ENCODE results near the gene HPCAL1.

HPCAL1 gene

DNA sequence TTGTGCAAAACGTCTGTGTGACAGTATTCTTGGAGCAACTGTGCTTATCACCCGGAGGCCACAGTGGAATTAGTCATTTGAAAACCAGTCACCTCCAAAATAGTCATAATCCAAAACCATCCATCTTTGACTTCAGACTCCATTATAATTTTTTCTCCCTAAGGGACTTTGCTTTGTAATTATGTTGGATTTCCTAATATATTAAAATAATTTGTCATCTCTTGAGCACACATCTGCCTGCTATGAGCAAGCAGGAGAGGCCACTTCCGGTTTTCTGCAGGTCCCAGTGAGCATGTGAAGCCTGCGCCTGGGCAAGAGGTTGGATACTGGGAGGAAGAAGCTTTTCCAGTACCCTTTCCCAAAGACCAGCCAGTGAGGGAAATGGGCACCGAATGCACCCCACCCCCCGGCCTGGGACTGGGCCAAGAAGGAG lies 87.7 kb downstream of the HPCAL1 start:
- no peak for DNase-seq (ENCODE audit: low read depth)

DNA sequence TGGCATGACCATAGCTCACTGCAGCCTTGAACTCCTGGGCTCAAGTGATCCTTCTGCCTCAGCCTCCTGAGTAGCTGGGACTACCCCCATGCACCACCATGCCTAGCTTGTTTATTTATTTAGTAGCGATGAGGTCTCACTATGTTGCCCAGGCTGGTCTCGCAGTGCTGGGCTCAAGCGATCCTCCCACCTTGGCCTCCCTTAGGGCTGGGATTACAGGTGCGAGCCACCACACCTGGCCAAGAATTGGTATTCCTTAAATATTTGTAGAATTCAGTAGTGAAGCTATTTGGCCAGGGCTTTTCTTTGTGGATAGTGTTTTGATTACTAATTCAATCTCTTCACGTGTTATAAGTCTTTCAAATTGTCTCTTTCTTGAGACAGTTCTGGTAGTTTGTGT lies 89.4 kb downstream of the HPCAL1 start:
- no peak for DNase-seq (ENCODE audit: low read depth)

DNA sequence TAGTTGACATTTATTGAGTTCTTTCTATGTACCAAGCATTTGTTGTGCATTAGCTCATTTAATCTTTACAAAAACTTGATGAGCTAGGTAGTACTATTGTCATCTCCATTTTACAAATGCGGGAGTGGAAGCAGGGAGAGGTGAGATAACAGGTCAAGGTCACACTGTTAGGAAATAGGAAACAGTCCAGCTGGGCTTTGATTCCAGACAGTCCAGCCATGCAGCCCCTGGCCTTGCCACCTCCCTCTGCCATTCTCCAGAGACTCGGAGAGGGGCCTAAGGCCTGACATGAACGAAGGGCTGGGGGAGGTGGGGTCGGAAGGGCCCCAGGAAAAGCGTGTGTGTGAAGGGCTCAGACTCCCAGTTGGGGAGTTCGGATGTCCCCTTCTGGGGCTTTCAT lies 89.8 kb downstream of the HPCAL1 start:
- no peak for DNase-seq (ENCODE audit: low read depth)

DNA sequence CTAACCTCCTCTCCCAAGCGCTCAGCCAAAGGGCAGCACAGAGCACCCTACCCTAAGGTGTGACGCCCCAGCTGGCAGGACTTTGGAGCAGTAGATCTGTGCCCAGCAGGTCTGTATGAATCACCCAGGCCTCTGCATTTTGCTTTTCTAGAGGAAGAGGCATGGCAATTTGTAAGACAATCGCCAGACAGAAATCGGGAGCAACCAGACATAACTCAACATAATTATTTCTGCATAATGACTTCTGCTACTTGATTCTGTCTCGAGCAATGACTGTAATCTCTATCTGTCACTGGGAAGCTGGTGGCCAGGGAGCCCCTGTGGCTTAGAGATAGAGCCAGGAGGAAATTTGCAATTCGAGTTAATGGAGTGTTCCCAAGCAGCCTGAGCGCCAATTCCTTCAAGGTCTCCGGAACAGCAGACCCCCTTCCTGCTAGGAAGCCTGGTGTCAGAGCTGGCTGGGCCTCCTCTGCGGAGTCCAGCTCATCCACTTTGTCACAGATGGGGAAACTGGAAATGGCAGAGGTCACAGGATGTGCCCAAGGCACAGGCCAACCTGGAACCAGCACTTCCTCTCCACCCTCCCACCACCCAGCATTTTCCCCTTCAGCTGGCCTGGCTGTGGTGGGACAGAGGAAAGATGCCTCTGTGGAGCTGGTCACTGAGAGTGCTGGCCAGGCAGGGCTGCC lies 90.4 kb downstream of the HPCAL1 start:
- no peak for DNase-seq (ENCODE audit: low read depth)

DNA sequence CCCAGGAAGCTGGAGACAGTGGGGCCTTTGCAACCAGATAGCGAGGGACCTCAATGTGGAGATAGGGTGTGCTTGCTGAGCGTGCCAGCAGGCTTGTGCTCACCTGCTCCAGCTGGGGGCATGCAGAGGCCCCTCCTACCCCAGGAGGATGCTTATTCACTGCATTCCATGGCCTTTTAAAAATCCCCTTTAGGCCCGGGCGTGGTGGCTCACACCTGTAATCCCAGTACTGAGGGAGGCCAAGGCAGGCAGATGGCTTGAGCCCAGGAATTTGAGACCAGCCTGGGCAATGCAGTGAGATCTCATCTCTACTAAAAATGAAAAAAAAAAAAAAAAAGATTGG lies 90.9 kb downstream of the HPCAL1 start:
- DNase-seq (ENCODE audit: low read depth) = no peak

DNA sequence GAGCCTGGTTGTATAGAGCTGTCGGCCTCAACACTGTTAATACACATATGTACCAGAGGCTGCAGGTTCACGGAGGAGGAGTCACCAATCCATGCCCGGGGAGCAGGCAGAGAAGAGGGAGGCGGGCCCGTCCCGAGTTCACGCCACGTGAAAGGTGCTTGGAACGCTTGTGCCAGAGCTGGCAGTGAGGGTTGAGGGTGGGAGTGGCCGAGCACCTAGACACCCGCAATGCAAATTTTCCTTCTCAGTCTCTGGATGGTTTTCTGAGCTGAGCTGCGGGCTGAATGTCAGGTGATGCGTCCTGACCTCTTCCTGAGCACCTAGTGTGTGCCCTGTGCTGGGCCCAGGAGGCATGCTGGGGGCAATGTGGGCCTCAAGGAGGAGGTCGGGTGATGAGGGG lies 93.2 kb downstream of the HPCAL1 start:
- DNase-seq (ENCODE audit: low read depth) = no peak

DNA sequence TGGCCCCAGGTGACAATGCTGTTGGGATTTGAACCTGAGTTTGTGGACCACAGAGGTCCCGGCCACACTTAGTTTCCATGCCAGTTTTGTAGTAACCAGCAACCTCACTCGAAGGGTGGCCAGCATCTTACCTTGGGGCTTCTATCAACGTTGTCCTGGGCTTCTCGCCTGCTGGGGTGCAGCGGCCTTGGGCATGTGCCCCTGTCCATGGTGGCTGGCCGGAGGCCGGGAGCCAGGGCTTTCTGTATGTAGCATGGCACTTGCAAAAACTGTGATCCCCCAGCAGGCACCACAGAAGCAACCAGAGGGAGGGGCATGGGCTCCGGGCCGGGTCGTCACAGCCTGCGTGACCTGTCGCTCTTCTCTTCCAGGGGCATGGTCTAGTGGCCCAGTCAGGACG lies 93.8 kb downstream of the HPCAL1 start:
- DNase-seq (ENCODE audit: low read depth) = no peak

DNA sequence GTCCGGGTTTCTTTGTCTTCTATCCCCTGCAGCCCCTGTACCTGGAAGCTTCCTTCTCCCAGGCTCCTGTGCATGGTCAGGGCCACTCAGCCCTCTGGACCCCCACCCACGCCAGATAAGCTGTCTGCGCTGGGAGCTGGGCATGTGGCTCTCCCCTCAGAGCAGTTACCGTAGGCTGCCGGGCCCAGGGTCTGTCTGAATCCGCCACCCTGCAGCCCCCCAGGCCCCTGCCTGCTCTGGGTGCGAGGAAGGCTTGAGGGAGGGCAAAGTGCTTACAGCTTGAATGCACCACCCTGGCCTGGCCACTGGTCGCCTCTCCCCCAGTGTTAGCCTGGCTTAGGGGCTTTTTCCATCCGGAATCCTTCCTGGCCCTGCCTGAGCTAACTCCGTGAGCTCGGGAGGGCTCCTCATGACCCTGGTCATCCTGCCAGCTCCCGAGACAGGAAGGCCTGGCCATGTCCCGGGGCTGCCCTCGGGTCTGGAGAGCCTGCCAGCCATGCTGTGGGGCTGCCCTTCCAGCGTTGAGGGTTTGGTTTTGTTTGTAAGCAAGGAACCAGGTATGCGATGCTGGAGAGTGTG lies 94.7 kb downstream of the HPCAL1 start:
- DNase-seq (ENCODE audit: low read depth) = no peak

DNA sequence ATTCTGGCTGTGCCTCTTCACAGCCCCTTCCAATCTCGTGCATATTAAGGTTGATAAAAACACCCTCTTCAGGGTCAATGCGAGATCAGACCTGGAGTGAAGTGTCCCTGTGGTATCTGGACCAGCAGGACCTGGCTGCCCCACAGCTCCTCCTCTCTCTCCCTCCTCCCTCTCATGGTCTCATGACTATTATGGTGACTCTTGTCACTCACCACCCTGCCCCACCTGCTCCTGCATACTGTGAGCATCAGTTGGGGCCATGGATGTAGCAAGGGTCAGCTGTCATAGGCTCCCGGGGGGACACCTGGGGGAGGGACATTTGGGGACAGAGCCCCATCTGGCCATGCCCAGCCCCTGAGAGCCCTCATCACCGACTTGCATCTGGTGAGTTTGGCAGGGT lies 95.2 kb downstream of the HPCAL1 start:
- no peak for DNase-seq (ENCODE audit: low read depth)

DNA sequence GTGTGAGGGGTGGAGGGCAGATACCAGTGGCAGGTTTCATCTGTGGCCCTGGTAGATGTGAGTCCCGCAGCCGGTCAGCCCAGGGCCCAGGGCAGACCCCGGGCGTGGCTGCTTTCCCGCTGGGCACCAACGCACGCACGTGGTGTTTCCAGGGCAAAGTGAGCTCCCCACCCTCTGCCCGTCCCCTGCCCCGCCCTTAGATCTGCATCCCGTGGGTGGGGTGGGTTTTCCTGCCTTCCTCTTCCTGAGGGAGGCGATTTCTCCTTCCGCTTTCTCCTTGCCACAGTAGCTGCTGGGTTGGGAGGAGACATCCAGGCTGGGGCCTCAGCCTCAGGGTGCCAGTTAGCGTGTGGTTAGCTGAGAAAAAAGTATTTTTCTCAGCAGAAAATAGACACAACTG lies 95.8 kb downstream of the HPCAL1 start:
- no peak for DNase-seq (ENCODE audit: low read depth)

DNA sequence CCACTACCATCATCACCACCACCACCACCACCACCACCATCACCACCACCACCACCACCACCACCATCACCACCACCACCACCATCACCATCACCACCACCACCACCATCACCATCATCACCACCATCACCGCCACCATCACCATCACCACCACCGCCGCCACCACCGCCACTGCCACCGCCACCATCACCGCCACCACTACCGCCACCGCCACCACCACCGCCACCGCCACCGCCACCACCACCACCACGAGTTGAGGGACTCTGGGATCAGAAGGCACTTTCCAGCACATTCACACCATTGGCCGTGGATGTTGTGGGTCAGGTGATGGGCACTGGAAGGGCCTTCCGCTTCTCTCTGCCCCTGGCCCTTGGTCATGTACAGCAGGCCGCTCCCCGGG lies 96.7 kb downstream of the HPCAL1 start:
- DNase-seq (ENCODE audit: low read depth) = no peak

DNA sequence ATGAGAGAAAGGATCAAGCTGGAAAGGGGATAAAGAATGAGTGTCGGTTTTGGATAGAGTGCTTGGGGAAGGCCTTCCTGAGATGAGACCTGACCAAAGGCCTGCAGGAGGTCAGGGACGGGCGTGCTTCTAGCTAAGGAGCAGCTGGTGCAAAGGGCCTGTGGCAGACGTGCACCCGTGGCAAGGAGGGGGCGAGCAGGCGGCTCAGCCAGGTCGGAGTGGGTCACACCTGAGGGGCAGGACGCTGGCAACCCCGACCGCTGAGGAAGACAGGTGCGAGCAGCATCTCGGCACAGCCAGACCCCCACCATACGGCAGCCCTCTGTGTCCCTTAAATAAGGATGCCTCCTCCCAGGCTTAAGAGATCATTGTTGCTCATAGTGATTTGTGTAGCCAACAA lies 97.3 kb downstream of the HPCAL1 start:
- DNase-seq (ENCODE audit: low read depth) = no peak

DNA sequence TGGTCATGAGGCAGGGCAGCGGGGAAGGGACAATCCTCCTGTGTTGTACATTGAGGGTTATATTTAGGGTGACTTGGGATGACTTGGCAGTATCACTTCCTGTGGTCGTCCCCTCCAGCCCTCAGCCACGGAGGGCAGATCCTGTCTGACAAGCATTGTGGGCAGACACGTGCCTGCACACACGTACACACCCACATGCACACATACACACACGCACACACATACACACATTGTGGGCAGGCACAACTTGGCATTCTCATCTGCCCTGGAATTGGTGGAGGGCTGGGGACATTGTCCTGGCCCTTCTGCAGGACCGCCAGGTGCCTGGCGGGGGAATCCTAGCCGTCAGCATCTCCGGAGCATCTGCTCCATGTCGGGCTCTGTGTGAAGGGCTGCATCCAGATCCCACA lies 97.9 kb downstream of the HPCAL1 start:
- no peak for DNase-seq (ENCODE audit: low read depth)

DNA sequence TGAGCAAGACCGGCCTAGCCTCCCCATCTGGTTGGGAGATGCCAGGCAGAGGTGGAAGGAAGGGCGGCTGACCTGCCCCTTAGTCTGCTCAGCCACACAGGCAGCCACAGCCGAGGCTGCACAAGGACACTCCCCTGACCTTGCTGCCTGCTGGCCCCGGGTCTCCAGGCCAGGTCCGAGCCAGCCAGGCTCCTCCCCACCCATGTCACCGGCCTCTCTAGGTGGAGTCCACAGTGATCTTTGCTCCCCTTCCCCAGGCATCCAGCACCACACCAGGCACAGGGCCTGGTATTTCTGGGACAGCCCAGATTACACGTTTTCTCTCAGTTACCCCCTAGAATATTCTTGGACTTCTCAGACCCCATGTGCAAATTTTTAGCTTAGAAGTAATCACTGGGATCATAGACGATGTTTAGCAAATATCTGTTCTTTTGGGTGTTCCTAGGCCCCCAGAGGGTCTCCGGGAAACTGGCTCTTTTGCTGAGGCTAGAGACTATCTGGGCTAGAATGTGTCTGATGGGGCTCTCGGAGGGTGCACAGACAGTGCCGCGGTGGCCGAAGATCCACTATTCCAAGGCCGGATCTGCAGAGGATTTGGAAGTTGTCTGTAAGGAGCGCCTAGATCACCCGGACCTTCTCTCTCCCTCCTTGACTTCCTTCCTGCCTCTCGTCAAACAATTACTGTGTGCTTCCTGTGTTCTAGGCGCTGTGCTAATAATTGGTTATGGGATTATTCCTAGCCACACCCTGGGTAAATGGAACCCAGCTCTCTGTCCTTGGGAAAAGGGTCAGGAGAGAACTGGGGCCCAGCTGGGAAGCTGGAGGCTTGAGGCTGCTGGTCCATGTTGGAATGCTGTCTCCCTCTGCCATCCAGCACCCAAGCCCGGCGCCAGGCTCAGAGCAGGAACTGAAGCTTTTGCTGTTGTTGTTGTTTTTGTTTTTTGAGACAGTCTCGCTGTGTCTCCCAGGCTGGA lies 98.6 kb downstream of the HPCAL1 start:
- no peak for DNase-seq (ENCODE audit: low read depth)

DNA sequence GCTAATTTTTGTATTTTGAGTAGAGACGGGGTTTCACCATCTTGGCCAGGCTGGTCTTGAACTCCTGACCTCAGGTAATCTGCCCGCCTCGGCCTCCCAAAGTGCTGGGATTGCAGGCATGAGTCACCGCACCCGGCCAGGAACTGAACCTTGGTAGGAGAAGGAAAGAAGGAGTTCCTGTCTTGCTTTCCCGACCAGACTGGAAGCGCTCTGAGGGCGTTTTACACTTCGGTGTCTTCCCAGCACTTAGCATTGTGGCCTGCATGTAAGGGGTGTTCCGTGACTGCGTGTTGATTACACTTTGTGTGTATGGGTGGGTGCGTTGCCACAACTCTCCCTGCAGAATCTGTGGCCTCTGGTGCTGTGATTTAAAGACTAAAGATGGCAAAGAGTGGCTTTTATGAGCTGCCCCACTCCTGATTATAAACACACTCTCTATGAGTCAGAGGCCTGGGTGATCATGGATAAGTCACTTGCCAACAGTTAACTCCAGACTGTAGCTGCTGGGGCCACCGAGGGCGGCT lies 99.4 kb downstream of the HPCAL1 start:
- no peak for DNase-seq (ENCODE audit: low read depth)

DNA sequence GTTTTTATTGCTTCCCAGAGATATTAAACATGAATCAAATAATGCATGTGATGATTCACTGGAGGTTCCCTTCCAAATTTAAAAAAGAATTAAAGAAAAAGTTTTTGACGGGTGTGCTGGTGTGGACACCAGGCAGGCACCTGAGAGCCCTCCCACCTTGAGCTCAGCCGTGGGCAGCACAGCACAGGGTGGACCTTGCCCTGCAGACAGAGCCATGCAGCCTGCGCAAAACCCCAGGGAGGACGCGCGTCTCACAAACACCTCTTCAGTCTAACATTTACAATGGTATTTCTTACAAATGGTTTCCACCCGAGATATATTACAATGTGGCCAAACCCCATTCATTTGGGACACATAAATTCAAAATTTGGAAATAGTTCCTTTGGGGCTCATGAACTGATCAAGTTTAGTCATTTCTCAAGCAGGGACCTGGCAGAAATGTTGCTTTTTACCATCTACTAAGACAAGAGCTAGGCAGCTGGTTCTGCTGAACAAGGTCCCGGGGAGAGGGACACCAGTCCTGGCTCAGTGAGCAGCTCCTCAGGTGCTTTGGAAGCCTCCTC lies 100.0 kb downstream of the HPCAL1 start:
- no peak for DNase-seq (ENCODE audit: low read depth)

DNA sequence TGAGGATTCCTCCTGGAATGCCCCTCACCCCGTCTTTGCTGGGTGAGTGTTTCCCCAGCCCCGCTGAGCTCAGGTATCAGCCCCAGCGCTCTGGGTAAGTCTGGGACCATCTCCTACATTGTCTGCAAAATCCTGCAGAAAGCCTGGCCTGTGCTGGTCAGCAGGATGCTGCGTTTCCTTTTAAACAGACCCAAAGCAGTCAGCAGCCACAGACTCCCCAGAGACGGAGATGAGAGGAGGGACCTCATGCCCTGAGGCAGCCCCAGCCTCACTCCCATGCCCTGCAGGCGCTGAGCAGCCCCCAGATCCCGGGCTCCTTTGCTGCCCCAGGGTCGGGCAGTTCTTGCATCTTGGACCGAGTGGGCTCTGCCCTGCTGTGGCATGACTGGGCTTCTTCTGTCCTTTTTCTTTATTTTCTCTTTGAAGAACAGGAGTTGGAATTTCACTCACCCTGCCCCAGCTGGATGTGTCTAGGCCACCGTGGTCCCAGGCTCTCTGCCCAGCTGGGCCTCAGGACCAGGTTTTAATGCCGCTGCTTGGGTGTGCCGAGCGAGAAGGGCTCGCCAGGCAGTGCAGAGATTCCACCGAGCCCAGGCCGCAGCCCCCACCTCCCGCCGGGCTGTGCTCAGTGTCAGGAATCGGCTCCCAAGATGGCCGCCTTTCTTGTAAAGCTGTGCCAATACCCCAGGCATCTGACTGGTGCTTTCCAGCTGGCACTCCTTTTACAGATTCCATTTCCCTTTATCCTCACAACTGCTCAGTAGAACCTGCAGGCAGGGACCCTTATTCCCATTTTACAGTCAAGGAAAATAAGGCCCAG lies 101.8 kb downstream of the HPCAL1 start:
- no peak for DNase-seq (ENCODE audit: low read depth)

DNA sequence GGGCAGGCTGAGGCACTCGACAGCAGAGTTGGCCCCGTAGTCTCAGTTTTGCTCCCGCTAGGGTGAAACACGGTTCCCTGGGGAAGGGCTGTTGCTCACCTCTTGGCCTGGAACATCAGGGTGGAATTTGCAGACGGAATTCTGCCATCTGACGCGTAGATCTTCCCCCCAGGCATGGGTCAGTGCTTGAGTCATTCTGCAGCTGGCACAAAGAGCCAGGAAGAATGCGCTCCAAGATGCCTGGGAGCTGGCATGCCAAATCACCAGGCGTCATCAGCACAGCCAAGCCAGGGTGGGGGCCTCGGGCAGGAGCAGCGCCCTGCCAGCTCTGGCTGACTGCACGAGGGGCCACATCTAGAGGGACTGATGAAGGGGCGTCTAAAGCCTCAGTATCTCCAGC lies 102.7 kb downstream of the HPCAL1 start:
- no peak for DNase-seq (ENCODE audit: low read depth)

DNA sequence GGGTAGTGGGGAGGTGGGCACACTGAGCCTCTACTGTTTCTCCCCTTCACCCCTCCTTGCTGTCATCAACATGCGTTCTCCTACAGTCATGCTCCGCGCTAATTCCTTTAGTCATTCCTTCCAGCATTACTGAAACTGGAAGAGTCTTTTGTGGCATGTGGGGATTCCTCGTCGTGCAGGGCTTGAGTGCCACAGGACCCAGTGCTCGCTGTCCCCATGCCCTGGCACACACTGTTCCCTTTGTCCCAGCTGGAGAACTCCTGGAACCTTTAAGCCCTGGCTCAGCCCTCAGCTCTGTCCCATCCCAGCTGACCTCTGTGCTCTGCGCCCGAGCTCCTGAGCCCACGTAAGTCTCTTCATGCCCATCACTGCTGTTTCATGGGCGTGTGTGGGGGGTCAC lies 103.3 kb downstream of the HPCAL1 start:
- no peak for DNase-seq (ENCODE audit: low read depth)

DNA sequence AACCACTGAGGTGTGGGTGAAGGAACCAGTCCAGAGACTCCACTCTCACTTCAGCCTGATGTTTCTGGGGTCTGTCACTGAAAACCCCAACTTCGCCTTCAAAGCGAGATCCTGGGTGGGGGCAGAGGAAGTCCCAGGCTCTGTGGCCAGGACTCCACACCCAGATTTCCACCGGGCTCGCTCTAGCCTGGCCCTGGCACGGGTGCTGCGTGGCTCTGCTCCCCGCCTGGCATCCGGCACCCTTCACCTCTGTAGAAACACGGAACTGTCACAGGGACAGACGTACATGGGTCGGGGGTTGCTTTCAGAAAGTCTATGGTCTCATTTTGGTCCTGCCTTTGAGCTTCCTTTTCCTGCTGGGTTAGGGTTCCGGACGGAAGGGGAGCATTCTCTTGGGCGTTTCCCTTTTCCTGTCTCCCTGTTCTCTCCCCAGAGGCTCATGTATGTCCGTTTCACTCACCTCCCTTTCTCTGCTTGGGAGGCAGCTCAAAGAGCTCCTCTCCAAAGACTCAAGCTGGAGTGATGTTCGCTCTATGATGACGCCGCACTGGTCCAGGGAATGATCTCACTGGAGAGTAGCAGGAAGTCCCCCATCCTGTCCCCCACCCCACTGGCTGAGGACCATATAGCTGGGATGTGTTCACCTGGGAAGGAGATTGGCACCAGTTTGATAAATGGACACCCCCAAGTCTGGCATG lies 103.9 kb downstream of the HPCAL1 start:
- DNase-seq (ENCODE audit: low read depth) = no peak

DNA sequence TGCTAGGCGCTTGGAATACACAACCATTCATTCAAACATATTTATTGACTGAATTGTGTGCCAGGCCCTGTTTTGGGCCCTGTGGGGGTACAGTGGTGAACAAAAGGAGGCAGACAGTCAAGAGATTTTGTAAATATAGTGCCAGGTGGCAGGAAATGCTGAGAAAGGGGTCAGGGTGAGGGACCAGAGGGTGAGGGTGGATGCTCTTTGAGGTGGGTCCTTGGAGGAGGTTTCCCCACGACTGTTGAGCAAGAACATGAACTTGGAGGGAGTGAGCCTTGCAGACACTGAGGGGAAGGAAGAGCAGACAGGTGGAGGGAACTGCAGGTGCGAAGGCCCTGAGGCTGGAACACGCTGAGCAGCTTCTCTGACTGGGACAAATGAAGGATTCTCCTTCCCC lies 104.7 kb downstream of the HPCAL1 start:
- no peak for DNase-seq (ENCODE audit: low read depth)

Data from stimulated activated CD8-positive, alpha-beta memory T cell treated with anti-CD3 and anti-CD28 coated beads, Interleukin-15, amount 100 ng/mL, for 1 hour (primary cell).